GM18951 (cell line): Measurements from ENCODE around the gene NXT1.
A peak's percentile ranks its signal among the peaks of the same experiment; 100 is the strongest.

ENCODE experiments used
- POLR2A ChIP-seq: IDR thresholded peaks from 4 replicates; pipeline ENCODE4 v1.6.1; 2011; ENCODE audit warnings: mild to moderate bottlenecking; ENCODE audit not compliant: insufficient read length, insufficient read depth; ENCODE audit errors: extremely low read depth
- in situ Hi-C: fragments of 300-500 bp; cut with MboI; formaldehyde crosslinking; loops from one replicate; pipeline ENCODE4 v1.12.0; 2022; ENCODE audit warnings: low sequenced_read_pairs, mixed read lengths, inconsistent platforms; ENCODE audit not compliant: unreplicated experiment

NXT1 gene

GRCh38 chr20:23358563-23358906, 7.9 kb downstream of the NXT1 start:
- in situ Hi-C loops, result no loop called here
- TF ChIP-seq POLR2A, result no peak

DNA sequence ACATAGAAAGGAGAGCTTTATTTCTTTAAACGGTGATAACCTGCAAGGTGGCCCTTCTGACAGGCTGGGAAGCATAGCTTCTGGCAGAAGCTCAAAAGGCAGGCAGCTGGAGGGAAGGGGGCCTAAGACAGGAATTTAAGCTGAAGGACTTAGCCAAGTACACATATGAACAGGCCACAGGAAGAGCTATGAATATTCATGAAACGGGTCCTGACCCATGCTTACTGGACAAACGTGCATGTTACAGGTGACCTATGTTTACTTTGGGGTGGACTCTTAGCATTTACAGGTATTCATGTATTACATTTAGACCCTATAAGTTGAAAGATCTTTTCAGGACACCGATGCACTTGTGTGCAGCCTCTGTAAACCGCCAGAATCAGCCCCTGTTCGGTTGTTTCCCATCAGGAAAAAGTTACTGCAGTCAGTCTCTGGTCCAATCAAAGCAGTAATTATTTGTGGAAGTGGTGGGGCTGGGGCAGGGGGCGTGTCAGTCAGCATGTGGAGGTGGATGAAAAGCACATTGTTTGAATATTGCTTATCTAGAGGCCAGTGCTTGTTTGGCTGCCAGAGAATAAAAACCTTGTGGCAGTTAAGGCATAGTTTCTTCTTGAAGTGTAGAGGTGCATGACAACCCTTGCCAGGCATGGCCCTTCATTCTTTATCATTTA, 8.5 kb downstream of the NXT1 start:
- no peak for TF ChIP-seq POLR2A
- in situ Hi-C loops, result no loop called here

DNA sequence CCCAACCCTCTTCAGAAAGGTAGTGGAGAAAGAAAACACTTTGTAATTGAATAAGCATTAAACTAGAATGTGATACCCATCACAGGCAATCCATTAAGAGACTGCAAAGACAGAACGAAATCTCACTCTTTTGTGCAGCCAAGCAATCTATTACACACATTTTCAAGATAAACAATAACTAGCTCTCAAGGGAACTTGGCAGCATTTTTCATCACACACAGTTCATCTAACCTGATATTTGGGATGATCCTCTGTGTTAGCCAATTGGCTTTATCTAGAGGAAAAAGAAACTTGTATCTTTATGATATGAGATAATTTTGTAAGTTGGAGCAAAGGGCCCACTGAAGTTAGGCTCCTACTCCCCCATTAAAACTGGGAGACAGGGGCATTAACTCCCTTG, 9.9 kb downstream of the NXT1 start:
- in situ Hi-C loops, result no loop called here

DNA sequence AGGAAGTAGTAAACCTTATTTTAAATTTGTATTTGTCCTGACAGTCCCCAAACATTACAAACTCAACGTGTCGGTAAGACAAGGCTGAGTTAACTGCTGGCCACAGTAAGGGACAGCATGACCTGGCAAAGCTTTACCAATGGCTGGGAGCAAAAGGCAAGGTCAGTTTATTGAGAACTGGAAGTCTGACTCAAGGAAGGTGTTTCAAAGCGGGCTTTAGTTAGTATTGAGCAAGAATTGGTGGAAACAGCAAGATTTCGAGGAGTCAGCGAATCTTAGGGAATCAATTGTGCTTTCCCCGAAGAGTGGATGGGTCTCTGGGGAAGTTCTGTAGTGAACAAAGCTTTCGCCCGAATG, 10.5 kb downstream of the NXT1 start:
- TF ChIP-seq POLR2A, result no peak
- in situ Hi-C loops, result no loop called here

More for the DNA sequence above, 9.9 kb downstream of the NXT1 start:
- TF ChIP-seq POLR2A, result no peak

GRCh38 chr20:23361476-23362391, 11.1 kb downstream of the NXT1 start, which contains the start of gene GZF1:
Gene GZF1, plus strand, starts transcription at chr20:23362182. Its CDS starts 2,202 bp downstream, at chr20:23364384.
- peak; percentile 92 for TF ChIP-seq POLR2A
- in situ Hi-C loops, result no loop called here

GRCh38 chr20:23362392-23363256, 12.0 kb downstream of the NXT1 start:
- in situ Hi-C loops, result no loop called here
- TF ChIP-seq POLR2A, result no peak

DNA sequence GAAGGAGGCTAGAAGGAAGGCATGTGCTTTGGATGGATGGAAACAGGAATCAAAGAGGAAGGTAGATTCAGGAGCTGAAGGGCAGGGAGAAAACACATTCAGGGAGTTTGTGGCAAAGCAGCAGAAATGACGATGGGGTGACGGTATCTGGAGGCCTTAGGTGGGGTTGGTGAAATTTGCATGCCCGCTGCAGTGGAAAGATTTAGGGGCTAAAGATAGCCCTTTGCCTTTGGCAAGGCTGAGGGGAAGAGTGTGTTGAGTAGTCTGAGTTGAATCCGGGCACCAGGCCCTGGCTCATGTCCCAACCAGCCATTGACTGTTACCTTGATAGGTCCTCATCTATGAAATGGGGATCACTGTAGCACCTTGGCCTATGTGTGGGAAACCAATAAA, 12.7 kb downstream of the NXT1 start:
- TF ChIP-seq POLR2A, result no peak
- in situ Hi-C loops, result no loop called here

- in situ Hi-C loops, result no loop called here
- no peak for TF ChIP-seq POLR2A
Measured at GRCh38 chr20:23365390-23366165, 15.0 kb downstream of the NXT1 start.

- in situ Hi-C loops, result no loop called here
Measured at GRCh38 chr20:23366384-23366783, 15.8 kb downstream of the NXT1 start.

GRCh38 chr20:23367770-23368169, 17.2 kb downstream of the NXT1 start:
- in situ Hi-C loops, result no loop called here
- no peak for TF ChIP-seq POLR2A

More at GRCh38 chr20:23366384-23366783, 15.8 kb downstream of the NXT1 start:
- no peak for TF ChIP-seq POLR2A

- no peak for TF ChIP-seq POLR2A
- in situ Hi-C loops, result no loop called here
Measured at GRCh38 chr20:23368316-23369071, 17.9 kb downstream of the NXT1 start.
